Liver (tissue), 9 donors: ENCODE results near the gene ZMAT5. TPM values are rescaled to one million over a fixed set of nuclear protein-coding genes. Genes with fewer than 3 reads are reported as not detected.

Source experiments
- DNase-seq: peaks from one replicate; pipeline ENCODE4 v3.0.0-alpha.2; 2017; ENCODE audit warnings: low spot score
- H3K27ac ChIP-seq, 2 donors: one replicate each; pipeline ENCODE4 v1.7.0; 2013; ENCODE audit warnings: inconsistent platforms in 2 of 2, low read length in 2 of 2, control low read depth in 1 of 2, low read depth in 1 of 2, mild to moderate bottlenecking in 1 of 2
- H3K27me3 ChIP-seq, 4 donors: one replicate each; pipeline versions ENCODE4 v1.6.1 to v1.7.0; 2013; ENCODE audit warnings: low read length in 3 of 4, inconsistent platforms in 1 of 4, mild to moderate bottlenecking in 1 of 4, moderate library complexity in 1 of 4; ENCODE audit not compliant: control insufficient read depth in 4 of 4, insufficient read depth in 4 of 4
- H3K36me3 ChIP-seq, 4 donors: one replicate each; pipeline versions ENCODE4 v1.6.1 to v1.7.0; 2013; ENCODE audit warnings: low read length in 3 of 4, mild to moderate bottlenecking in 3 of 4, low read depth in 1 of 4, moderate library complexity in 1 of 4; ENCODE audit not compliant: control insufficient read depth in 4 of 4, insufficient read depth in 3 of 4
- H3K4me1 ChIP-seq, 4 donors: one replicate each; pipeline versions ENCODE4 v1.6.1 to v1.7.0; 2013; ENCODE audit warnings: low read length in 3 of 4, mild to moderate bottlenecking in 3 of 4, moderate library complexity in 1 of 4; ENCODE audit not compliant: control insufficient read depth in 4 of 4, insufficient read depth in 4 of 4
- H3K4me3 ChIP-seq, 3 donors: one replicate each; pipeline versions ENCODE4 v1.6.1 to v1.7.0; 2013; ENCODE audit warnings: low read length in 3 of 3, control low read depth in 1 of 3, low read depth in 1 of 3, mild to moderate bottlenecking in 1 of 3
- H3K9ac ChIP-seq, 2 donors: one replicate each; pipeline ENCODE4 v1.7.0; 2013; ENCODE audit warnings: low read length in 2 of 2, mild to moderate bottlenecking in 2 of 2, moderate library complexity in 2 of 2, control low read depth in 1 of 2, low read depth in 1 of 2
- H3K9me3 ChIP-seq, 4 donors: one replicate each; pipeline versions ENCODE4 v1.6.1 to v1.7.0; 2013; ENCODE audit warnings: low read length in 3 of 4; ENCODE audit not compliant: control insufficient read depth in 4 of 4
- FOXA1 ChIP-seq: IDR thresholded peaks from 2 replicates; pipeline ENCODE4 v1.6.1; 2016; ENCODE audit warnings: antibody characterized with exemption
- FOXA2 ChIP-seq: IDR thresholded peaks from 2 replicates; pipeline ENCODE4 v1.6.1; 2016; ENCODE audit warnings: antibody characterized with exemption
- GABPA ChIP-seq, 2 donors: IDR thresholded peaks in 1 of 2; conservative IDR thresholded peaks in 1 of 2; 2 replicates each; pipeline ENCODE4 v1.6.1; 2016; ENCODE audit warnings: antibody characterized with exemption in 2 of 2, mild to moderate bottlenecking in 1 of 2, moderate library complexity in 1 of 2
- HNF4A ChIP-seq, 2 donors: conservative IDR thresholded peaks; 2 replicates each; pipeline ENCODE4 v1.6.1; 2016; ENCODE audit warnings: antibody characterized with exemption in 2 of 2, mild to moderate bottlenecking in 2 of 2
- HNF4G ChIP-seq: IDR thresholded peaks from 2 replicates; pipeline ENCODE4 v1.6.1; 2016; ENCODE audit warnings: antibody characterized with exemption
- JUND ChIP-seq, 2 donors: IDR thresholded peaks; 2 replicates each; pipeline ENCODE4 v1.6.1; 2016; ENCODE audit warnings: antibody characterized with exemption in 2 of 2
- NR2F2 ChIP-seq: IDR thresholded peaks from 2 replicates; pipeline ENCODE4 v1.6.1; 2016; ENCODE audit warnings: antibody characterized with exemption
- RAD21 ChIP-seq, 2 donors: IDR thresholded peaks; 2 replicates each; pipeline ENCODE4 v1.6.1; 2016; ENCODE audit warnings: antibody characterized with exemption in 2 of 2, mild to moderate bottlenecking in 2 of 2
- SP1 ChIP-seq: IDR thresholded peaks from 2 replicates; pipeline ENCODE4 v1.6.1; 2018; ENCODE audit warnings: antibody characterized with exemption, mild to moderate bottlenecking
- YY1 ChIP-seq: IDR thresholded peaks from 2 replicates; pipeline ENCODE4 v1.6.1; 2016; ENCODE audit warnings: antibody characterized with exemption, mild to moderate bottlenecking
- WGBS: extraction: QIAGEN DNeasy Blood & Tissue Kit; methylation state at CpG from one replicate; pipeline ENCODE4 v1.1.7; 2013; 5-methylcytosine and 5-hydroxymethylcytosine counted together
- polyA plus RNA-seq, 2 donors: library from polyadenylated mRNA; stranded (reverse) in 1 of 2; unstranded in 1 of 2; fragments of 200-250 nt in 1 of 2; fragments of >200 nt in 1 of 2; fragmentation: Nextera tagmentation in 1 of 2; extraction: Ambion mirVana in 1 of 2; gene quantifications; one replicate each; pipeline versions ENCODE4 v1.2.1 to v1.2.3, GENCODE V29; 2013 to 2015
- total RNA-seq, 2 donors: library from RNA; depleted of rRNA; stranded (reverse); fragments of >200 nt; gene quantifications; one replicate each; pipeline ENCODE4 v1.2.3, GENCODE V29; 2014
- TF ChIP-seq, protein P1 (sequence below): IDR thresholded peaks from 2 replicates; pipeline ENCODE4 v1.6.1; 2016; ENCODE audit warnings: antibody characterized with exemption
- TF ChIP-seq, protein P2 (sequence below): IDR thresholded peaks from 2 replicates; pipeline ENCODE4 v1.6.1; 2016; ENCODE audit warnings: antibody characterized with exemption, mild to moderate bottlenecking
- TF ChIP-seq, protein P3 (sequence below): IDR thresholded peaks from 2 replicates; pipeline ENCODE4 v1.6.1; 2016; ENCODE audit warnings: antibody characterized with exemption
- TF ChIP-seq, protein P4 (sequence below): fragments of 150-350 bp; IDR thresholded peaks from 2 replicates; pipeline ENCODE4 v1.5.1; 2017; ENCODE audit warnings: improper control_type of control experiment, low read depth, low read length; ENCODE audit not compliant: missing input control
- donor health status: healthy.
- donor health status: healthy.
- donor health status: healthy.
- donor health status: healthy.
- donor health status: healthy.

ZMAT5 gene
- total and polyA plus RNA-seq, 4 donors: 9.2 to 18.8 (median 13.5) TPM

DNA sequence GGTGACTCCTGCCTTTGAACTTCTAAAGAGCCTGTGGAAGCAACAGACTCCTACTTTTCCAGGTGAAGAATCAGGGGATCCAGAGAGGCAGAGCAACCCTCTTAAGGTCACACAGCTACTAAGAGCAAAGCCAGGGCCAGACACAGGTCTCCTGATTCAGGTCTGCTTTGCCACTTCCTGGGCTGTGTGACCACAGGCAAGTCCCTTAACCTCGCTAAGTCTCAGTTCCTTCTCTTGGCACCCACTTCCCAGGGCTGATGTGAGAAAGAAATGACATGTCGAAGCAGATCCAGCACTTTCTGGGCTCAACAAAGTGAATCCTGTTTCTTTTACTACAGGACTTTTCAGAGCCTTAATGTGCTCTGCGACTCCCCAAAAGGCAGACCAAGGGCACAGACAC is 30.5 kb upstream of the ZMAT5 start:
- Histone ChIP-seq H3K4me3 (no peak overlapping the region), H3K27ac (no peak overlapping the region), H3K27me3 (no peaks in the 10 kb centered on the region), H3K4me1 (peaks cover 9 to 37% (median 22%) of the 10 kb centered on the region in 4 donors), H3K9ac (no peak overlapping the region), H3K9me3 (no peaks in the 10 kb centered on the region), H3K36me3 (peaks cover 8 to 41% (median 27%) of the 10 kb centered on the region in 4 donors)
- WGBS: 92% methylated on average over 3 of the region's 3 CpGs
- TF ChIP-seq, protein P1, sequence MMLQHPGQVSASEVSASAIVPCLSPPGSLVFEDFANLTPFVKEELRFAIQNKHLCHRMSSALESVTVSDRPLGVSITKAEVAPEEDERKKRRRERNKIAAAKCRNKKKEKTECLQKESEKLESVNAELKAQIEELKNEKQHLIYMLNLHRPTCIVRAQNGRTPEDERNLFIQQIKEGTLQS: no peak
- TF ChIP-seq RAD21 (IDR thresholded peaks at IDR 0.05) (no peak), HNF4G (no peak), JUND (IDR thresholded peaks at IDR 0.05) (no peak), FOXA2 (no peak), FOXA1 (no peak), HNF4A (conservative IDR thresholded peaks at IDR 0.05) (no peak)
- DNase-seq: no peak

DNA sequence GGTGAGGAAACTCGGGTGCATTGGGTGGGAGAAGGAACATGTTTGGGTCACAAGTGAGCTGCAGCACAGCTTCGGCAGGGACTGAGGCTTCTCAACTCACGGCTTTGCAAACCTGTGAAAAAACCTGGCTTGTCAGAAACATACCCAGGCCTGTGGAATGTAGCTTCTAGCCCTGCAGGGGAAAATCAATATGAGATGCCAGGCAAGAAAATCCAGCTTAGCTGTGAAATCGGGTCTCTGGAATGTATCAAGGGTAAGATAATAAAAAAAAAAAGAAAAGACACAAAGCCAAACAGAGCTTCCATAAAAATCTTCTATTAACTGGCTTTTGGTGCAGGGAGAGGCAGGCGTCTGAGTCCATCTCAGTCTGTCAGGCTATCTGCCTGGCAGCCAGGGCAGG is 28.9 kb upstream of the ZMAT5 start:
- H3K9me3 ChIP-seq: no peaks in the 10 kb centered on the region
- no peaks in the 10 kb centered on the region for H3K27me3 ChIP-seq
- TF ChIP-seq GABPA (IDR thresholded peaks at IDR 0.05 in 1 of 2, conservative IDR thresholded peaks at IDR 0.05 in 1 of 2) (no peak), SP1 (no peak), RAD21 (IDR thresholded peaks at IDR 0.05) (no peak), NR2F2 (no peak)
- TF ChIP-seq, protein P2, sequence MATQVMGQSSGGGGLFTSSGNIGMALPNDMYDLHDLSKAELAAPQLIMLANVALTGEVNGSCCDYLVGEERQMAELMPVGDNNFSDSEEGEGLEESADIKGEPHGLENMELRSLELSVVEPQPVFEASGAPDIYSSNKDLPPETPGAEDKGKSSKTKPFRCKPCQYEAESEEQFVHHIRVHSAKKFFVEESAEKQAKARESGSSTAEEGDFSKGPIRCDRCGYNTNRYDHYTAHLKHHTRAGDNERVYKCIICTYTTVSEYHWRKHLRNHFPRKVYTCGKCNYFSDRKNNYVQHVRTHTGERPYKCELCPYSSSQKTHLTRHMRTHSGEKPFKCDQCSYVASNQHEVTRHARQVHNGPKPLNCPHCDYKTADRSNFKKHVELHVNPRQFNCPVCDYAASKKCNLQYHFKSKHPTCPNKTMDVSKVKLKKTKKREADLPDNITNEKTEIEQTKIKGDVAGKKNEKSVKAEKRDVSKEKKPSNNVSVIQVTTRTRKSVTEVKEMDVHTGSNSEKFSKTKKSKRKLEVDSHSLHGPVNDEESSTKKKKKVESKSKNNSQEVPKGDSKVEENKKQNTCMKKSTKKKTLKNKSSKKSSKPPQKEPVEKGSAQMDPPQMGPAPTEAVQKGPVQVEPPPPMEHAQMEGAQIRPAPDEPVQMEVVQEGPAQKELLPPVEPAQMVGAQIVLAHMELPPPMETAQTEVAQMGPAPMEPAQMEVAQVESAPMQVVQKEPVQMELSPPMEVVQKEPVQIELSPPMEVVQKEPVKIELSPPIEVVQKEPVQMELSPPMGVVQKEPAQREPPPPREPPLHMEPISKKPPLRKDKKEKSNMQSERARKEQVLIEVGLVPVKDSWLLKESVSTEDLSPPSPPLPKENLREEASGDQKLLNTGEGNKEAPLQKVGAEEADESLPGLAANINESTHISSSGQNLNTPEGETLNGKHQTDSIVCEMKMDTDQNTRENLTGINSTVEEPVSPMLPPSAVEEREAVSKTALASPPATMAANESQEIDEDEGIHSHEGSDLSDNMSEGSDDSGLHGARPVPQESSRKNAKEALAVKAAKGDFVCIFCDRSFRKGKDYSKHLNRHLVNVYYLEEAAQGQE: no peak
- TF ChIP-seq, protein P3, sequence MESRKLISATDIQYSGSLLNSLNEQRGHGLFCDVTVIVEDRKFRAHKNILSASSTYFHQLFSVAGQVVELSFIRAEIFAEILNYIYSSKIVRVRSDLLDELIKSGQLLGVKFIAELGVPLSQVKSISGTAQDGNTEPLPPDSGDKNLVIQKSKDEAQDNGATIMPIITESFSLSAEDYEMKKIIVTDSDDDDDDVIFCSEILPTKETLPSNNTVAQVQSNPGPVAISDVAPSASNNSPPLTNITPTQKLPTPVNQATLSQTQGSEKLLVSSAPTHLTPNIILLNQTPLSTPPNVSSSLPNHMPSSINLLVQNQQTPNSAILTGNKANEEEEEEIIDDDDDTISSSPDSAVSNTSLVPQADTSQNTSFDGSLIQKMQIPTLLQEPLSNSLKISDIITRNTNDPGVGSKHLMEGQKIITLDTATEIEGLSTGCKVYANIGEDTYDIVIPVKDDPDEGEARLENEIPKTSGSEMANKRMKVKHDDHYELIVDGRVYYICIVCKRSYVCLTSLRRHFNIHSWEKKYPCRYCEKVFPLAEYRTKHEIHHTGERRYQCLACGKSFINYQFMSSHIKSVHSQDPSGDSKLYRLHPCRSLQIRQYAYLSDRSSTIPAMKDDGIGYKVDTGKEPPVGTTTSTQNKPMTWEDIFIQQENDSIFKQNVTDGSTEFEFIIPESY: no peak
- 87% methylated on average over 5 of the region's 5 CpGs for WGBS
- no peak for DNase-seq
- H3K27ac ChIP-seq: no peak overlapping the region
- peaks cover 8 to 43% (median 25%) of the 10 kb centered on the region in 4 donors for H3K36me3 ChIP-seq
- H3K4me1 ChIP-seq: peaks cover 9 to 36% (median 22%) of the 10 kb centered on the region in 4 donors
- no peak overlapping the region for H3K9ac ChIP-seq
- no peak overlapping the region for H3K4me3 ChIP-seq

DNA sequence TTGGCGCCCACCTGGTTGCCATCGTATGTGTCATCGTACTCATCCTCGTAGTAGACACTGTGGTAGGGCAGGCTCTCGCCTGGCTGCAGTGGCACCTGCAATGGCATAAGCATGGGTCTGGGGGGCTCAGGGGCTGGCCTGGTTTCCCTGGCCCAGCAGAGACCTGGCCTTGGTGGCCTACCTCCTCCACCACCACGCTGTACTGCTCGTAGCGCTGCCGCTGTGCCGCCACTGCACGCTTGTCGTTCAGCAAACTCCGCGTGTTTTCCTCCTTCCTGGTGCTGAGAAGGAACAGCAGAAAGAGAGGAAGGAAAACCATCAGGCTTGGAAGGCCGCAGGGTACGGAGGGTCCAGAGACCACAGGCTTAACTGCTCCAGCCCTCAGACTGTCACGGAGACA is 26.6 kb upstream of the ZMAT5 start:
- Histone ChIP-seq H3K9ac (no peak overlapping the region), H3K4me1 (peaks cover 5 to 18% (median 8%) of the 10 kb centered on the region in 4 donors), H3K4me3 (no peak overlapping the region), H3K9me3 (no peaks in the 10 kb centered on the region), H3K27me3 (no peaks in the 10 kb centered on the region), H3K27ac (no peak overlapping the region), H3K36me3 (peaks cover 20 to 60% (median 38%) of the 10 kb centered on the region in 4 donors)
- no peak for TF ChIP-seq GABPA (IDR thresholded peaks at IDR 0.05 in 1 of 2, conservative IDR thresholded peaks at IDR 0.05 in 1 of 2)
- no peak for TF ChIP-seq HNF4G
- TF ChIP-seq, protein P4, sequence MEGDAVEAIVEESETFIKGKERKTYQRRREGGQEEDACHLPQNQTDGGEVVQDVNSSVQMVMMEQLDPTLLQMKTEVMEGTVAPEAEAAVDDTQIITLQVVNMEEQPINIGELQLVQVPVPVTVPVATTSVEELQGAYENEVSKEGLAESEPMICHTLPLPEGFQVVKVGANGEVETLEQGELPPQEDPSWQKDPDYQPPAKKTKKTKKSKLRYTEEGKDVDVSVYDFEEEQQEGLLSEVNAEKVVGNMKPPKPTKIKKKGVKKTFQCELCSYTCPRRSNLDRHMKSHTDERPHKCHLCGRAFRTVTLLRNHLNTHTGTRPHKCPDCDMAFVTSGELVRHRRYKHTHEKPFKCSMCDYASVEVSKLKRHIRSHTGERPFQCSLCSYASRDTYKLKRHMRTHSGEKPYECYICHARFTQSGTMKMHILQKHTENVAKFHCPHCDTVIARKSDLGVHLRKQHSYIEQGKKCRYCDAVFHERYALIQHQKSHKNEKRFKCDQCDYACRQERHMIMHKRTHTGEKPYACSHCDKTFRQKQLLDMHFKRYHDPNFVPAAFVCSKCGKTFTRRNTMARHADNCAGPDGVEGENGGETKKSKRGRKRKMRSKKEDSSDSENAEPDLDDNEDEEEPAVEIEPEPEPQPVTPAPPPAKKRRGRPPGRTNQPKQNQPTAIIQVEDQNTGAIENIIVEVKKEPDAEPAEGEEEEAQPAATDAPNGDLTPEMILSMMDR: no peak
- no peak for TF ChIP-seq YY1
- TF ChIP-seq FOXA2: no peak
- no peak for DNase-seq
- 97% methylated on average over 17 of the region's 17 CpGs for WGBS
